IMR-90 (cell line): ENCODE measurements around the gene MIER3. TPM values are rescaled to one million over a fixed set of nuclear protein-coding genes. Genes with fewer than 3 reads are reported as not detected.
A peak's percentile ranks its signal among the peaks of the same experiment; 100 is the strongest.

ENCODE experiments used
- ATAC-seq: fragments of 200-7000 bp; cut with Tn5 transposase; 2 replicates; pipeline ENCODE4 v1.9.1; 2020; ENCODE audit warnings: low read depth, mild to moderate bottlenecking, moderate library complexity
- BruUV-seq: library from RNA; stranded (reverse); fragments of 400-500 nt; replicated peaks from 2 replicates; lab custom pipeline; 2021; lab: Mats Ljungman, UMichigan
- CTCF ChIA-PET: fragments of 300-600 bp; formaldehyde crosslinking; extraction: SDS; loops from one replicate; lab custom pipeline; 2021; ENCODE audit warnings: antibody characterized with exemption; lab: Yijun Ruan, JAX
- POLR2A ChIA-PET: fragments of 300-600 bp; sonication (Branson Sonifier 250); formaldehyde crosslinking; loops from one replicate; lab custom pipeline; 2022; ENCODE audit warnings: antibody characterized with exemption; ENCODE audit not compliant: unreplicated experiment; lab: Charles Lee
- DNase-seq: peaks from one replicate; pipeline ENCODE4 v3.0.0; 2013
- H2AFZ ChIP-seq: replicated peaks from 2 replicates; pipeline ENCODE3; 2013; ENCODE audit warnings: low read length, mild to moderate bottlenecking; ENCODE audit not compliant: poor library complexity
- H2AK5ac ChIP-seq: 2 replicates; pipeline ENCODE4 v1.6.1; 2013; ENCODE audit warnings: low read depth, low read length, inconsistent platforms
- H2AK9ac ChIP-seq: replicated peaks from 2 replicates; pipeline ENCODE3; 2013; ENCODE audit warnings: mild to moderate bottlenecking, low read depth, low read length, moderate library complexity; ENCODE audit not compliant: poor library complexity
- H2BK120ac ChIP-seq: 2 replicates; pipeline ENCODE4 v1.6.1; 2013; ENCODE audit warnings: low read depth, low read length, inconsistent platforms
- H2BK15ac ChIP-seq: 3 replicates; pipeline ENCODE4 v1.6.1; 2013; ENCODE audit warnings: low read depth, low read length, inconsistent platforms
- H2BK20ac ChIP-seq: 2 replicates; pipeline ENCODE4 v1.6.1; 2013; ENCODE audit warnings: low read depth, mild to moderate bottlenecking, inconsistent platforms, low read length, moderate library complexity
- H2BK5ac ChIP-seq: 2 replicates; pipeline ENCODE4 v1.6.1; 2013; ENCODE audit warnings: mild to moderate bottlenecking, low read depth, low read length, inconsistent platforms; ENCODE audit not compliant: poor library complexity, severe bottlenecking
- H3K14ac ChIP-seq: replicated peaks from 2 replicates; pipeline ENCODE4 v1.6.1; 2013; ENCODE audit warnings: low read depth, low read length, inconsistent platforms
- H3K18ac ChIP-seq: 2 replicates; pipeline ENCODE4 v1.6.1; 2013; ENCODE audit warnings: low read depth, low read length, control low read depth
- H3K23ac ChIP-seq: 2 replicates; pipeline ENCODE4 v1.6.1; 2013; ENCODE audit warnings: low read depth, low read length, inconsistent platforms
- H3K27ac ChIP-seq: 2 replicates; pipeline ENCODE4 v1.5.1; 2013; ENCODE audit warnings: mild to moderate bottlenecking, control low read depth, low read length; ENCODE audit not compliant: insufficient read depth
- H3K27me3 ChIP-seq: 2 replicates; pipeline ENCODE4 v1.6.1; 2013; ENCODE audit warnings: low read length; ENCODE audit not compliant: control insufficient read depth, insufficient read depth
- H3K36me3 ChIP-seq: 2 replicates; pipeline ENCODE4 v1.6.1; 2013; ENCODE audit warnings: low read length, mixed read lengths; ENCODE audit not compliant: control insufficient read depth, insufficient read depth
- H3K4ac ChIP-seq: 2 replicates; pipeline ENCODE4 v1.6.1; 2013; ENCODE audit warnings: low read depth, low read length, inconsistent platforms
- H3K4me1 ChIP-seq: 2 replicates; pipeline ENCODE4 v1.6.1; 2013; ENCODE audit warnings: low read length, mixed read lengths; ENCODE audit not compliant: control insufficient read depth, insufficient read depth
- H3K4me2 ChIP-seq: 2 replicates; pipeline ENCODE4 v1.6.1; 2013; ENCODE audit warnings: low read depth, mild to moderate bottlenecking, control low read depth, low read length, moderate library complexity
- H3K4me3 ChIP-seq: 2 replicates; pipeline ENCODE4 v1.5.1; 2013; ENCODE audit warnings: low read depth, mild to moderate bottlenecking, control low read depth, low read length, moderate library complexity; ENCODE audit not compliant: insufficient read depth
- H3K56ac ChIP-seq: 2 replicates; pipeline ENCODE4 v1.6.1; 2013; ENCODE audit warnings: low read length, inconsistent platforms; ENCODE audit not compliant: insufficient read depth; ENCODE audit errors: extremely low read depth
- H3K79me1 ChIP-seq, 2 experiments: 2 replicates each; pipeline ENCODE4 v1.6.1; 2013; ENCODE audit warnings: low read length in 2 of 2, inconsistent platforms in 1 of 2, low read depth in 1 of 2
- H3K9ac ChIP-seq: 2 replicates; pipeline ENCODE4 v1.6.1; 2013; ENCODE audit warnings: low read depth, low read length, control low read depth
- H3K9me1 ChIP-seq: 2 replicates; pipeline ENCODE4 v1.6.1; 2013; ENCODE audit warnings: low read length, inconsistent platforms; ENCODE audit not compliant: insufficient read depth
- H3K9me3 ChIP-seq: 2 replicates; pipeline ENCODE4 v1.6.1; 2013; ENCODE audit warnings: low read length; ENCODE audit not compliant: control insufficient read depth, insufficient read depth
- H4K20me1 ChIP-seq: 2 replicates; pipeline ENCODE4 v1.6.1; 2013; ENCODE audit warnings: low read length, inconsistent platforms; ENCODE audit not compliant: insufficient read depth
- H4K5ac ChIP-seq: 2 replicates; pipeline ENCODE4 v1.6.1; 2013; ENCODE audit warnings: mild to moderate bottlenecking, low read depth, low read length, control low read depth
- H4K8ac ChIP-seq, 2 experiments: 2 replicates each; pipeline ENCODE4 v1.6.1; 2013; ENCODE audit warnings: low read depth in 2 of 2, low read length in 2 of 2, control low read depth in 1 of 2, inconsistent platforms in 1 of 2
- H4K91ac ChIP-seq: 2 replicates; pipeline ENCODE4 v1.6.1; 2013; ENCODE audit warnings: low read depth, low read length, inconsistent platforms; ENCODE audit not compliant: insufficient read depth
- BHLHE40 ChIP-seq: fragments of 150-350 bp; IDR thresholded peaks from 2 replicates; pipeline ENCODE4 v1.6.1; 2016; ENCODE audit warnings: mild to moderate bottlenecking, low read depth, low read length
- CHD1 ChIP-seq: IDR thresholded peaks from 2 replicates; pipeline ENCODE4 v1.6.1; 2012; ENCODE audit warnings: low read depth, low read length, improper control_type of control experiment
- CTCF ChIP-seq: conservative IDR thresholded peaks from 2 replicates; pipeline ENCODE4 v1.5.1; 2012; ENCODE audit warnings: mild to moderate bottlenecking, low read depth, low read length, improper control_type of control experiment
- ELK1 ChIP-seq: fragments of 150-350 bp; IDR thresholded peaks from 2 replicates; pipeline ENCODE4 v1.6.1; 2016; ENCODE audit warnings: low read depth, mild to moderate bottlenecking, low read length, moderate library complexity, borderline replicate concordance
- FOS ChIP-seq: fragments of 150-350 bp; IDR thresholded peaks from 2 replicates; pipeline ENCODE4 v1.6.1; 2016; ENCODE audit warnings: low read depth, low read length
- MAFK ChIP-seq: IDR thresholded peaks from 2 replicates; pipeline ENCODE4 v1.6.1; 2012; ENCODE audit warnings: low read depth, low read length, improper control_type of control experiment
- MXI1 ChIP-seq: IDR thresholded peaks from 2 replicates; pipeline ENCODE4 v1.6.1; 2012; ENCODE audit warnings: low read depth, mild to moderate bottlenecking, low read length, moderate library complexity, borderline replicate concordance
- NFE2L2 ChIP-seq: fragments of 150-350 bp; IDR thresholded peaks from 2 replicates; pipeline ENCODE4 v1.6.1; 2016; ENCODE audit warnings: low read depth, mild to moderate bottlenecking, low read length
- POLR2A ChIP-seq: IDR thresholded peaks from 2 replicates; pipeline ENCODE4 v1.6.1; 2012; ENCODE audit warnings: mild to moderate bottlenecking, low read depth, low read length
- RAD21 ChIP-seq: IDR thresholded peaks from 2 replicates; pipeline ENCODE4 v1.6.1; 2012; ENCODE audit warnings: low read length, improper control_type of control experiment
- RFX5 ChIP-seq: IDR thresholded peaks from 2 replicates; pipeline ENCODE4 v1.8.0; 2012; ENCODE audit warnings: low read depth, mild to moderate bottlenecking, low read length, moderate library complexity
- SMC3 ChIP-seq: fragments of 150-350 bp; IDR thresholded peaks from 2 replicates; pipeline ENCODE4 v1.6.1; 2016; ENCODE audit warnings: low read depth, mild to moderate bottlenecking, antibody characterized with exemption, low read length, moderate library complexity
- USF2 ChIP-seq: fragments of 150-350 bp; IDR thresholded peaks from 2 replicates; pipeline ENCODE4 v1.6.1; 2017; ENCODE audit warnings: mild to moderate bottlenecking, antibody characterized with exemption, low read length, low read depth
- WGBS, 2 experiments: methylation state at CpG; one replicate each; pipeline versions ENCODE4 v1.1.5 to v1.1.7; 2013; ENCODE audit warnings: missing lambda C conversion rate in 2 of 2; ENCODE audit not compliant: insufficient read length in 1 of 2; ENCODE audit errors: extremely low coverage in 2 of 2; 5-methylcytosine and 5-hydroxymethylcytosine counted together
- dilution Hi-C: fragments of 300-500 bp; cut with HindIII; formaldehyde crosslinking; loops from one replicate; pipeline ENCODE4 v1.14.3; 2018; ENCODE audit warnings: low sequenced_read_pairs; ENCODE audit not compliant: unreplicated experiment
- in situ Hi-C: fragments of 300-500 bp; cut with MboI; formaldehyde crosslinking; loops from 3 replicates; pipeline ENCODE4 v1.14.3; 2019; ENCODE audit warnings: low sequenced_read_pairs, inconsistent platforms, mixed read lengths
- intact Hi-C: fragments of 100-400 bp; cut with micrococcal nuclease; formaldehyde crosslinking; loops from 2 replicates; pipeline ENCODE4 v1.10.0; 2022
- polyA plus RNA-seq, 3 experiments: library from polyadenylated mRNA; depleted of rRNA; stranded (reverse); fragments of >200 nt; gene quantifications; 2 replicates each; pipeline ENCODE4 v1.2.3, GENCODE V29; 2012; ENCODE audit warnings: low replicate concordance in 1 of 3
- total RNA-seq: library from RNA; depleted of rRNA; stranded (reverse); fragments of >200 nt; gene quantifications from 2 replicates; pipeline ENCODE4 v1.2.3, GENCODE V29; 2012

The MIER3 gene
- total and polyA plus RNA-seq, 2 of the 4 experiments (the other 2 are of a cell fraction) = 6.4 to 22.9 TPM

GRCh38 chr5:56951126-56951945 is 587 bp downstream of the MIER3 start:
- H2AK5ac ChIP-seq = no peak overlapping the region
- peak overlapping the region; percentile 90 for H2AFZ ChIP-seq
- intact Hi-C loops (loop anchor here (5.0 kb wide), 2 partner anchors 186 to 1511 kb away; partner anchors contain the start of gene PLK2), in situ Hi-C loops (no loop called here), dilution Hi-C loops (no loop called here)
- H2BK15ac ChIP-seq = no peak overlapping the region
- 0 out of 2 replicates have a peak, but pooled peaks cover 5% of the 10 kb centered on the region for H4K20me1 ChIP-seq
- H3K4ac ChIP-seq = 0 out of 2 replicates have a peak overlapping the region, but pooled peaks have one; percentile 25
- CTCF ChIA-PET = no interaction called here
- H2BK5ac ChIP-seq = peak overlapping the region; percentile 63
- POLR2A ChIA-PET = interaction anchor here (0.6 kb wide), 2 partner anchors 23 to 31 kb away, joined by 3 read pairs; no protein-coding TSS in a partner anchor
- no peak for TF ChIP-seq MAFK
- TF ChIP-seq MXI1 = no peak
- TF ChIP-seq RFX5 = no peak
- no peak for TF ChIP-seq RAD21
- TF ChIP-seq FOS = no peak
- no peak for TF ChIP-seq USF2
- TF ChIP-seq CTCF = no peak
- TF ChIP-seq ELK1 = no peak
- TF ChIP-seq BHLHE40 = no peak
- TF ChIP-seq SMC3 = no peak
- no peak for TF ChIP-seq CHD1
- TF ChIP-seq POLR2A = no peak; the same call in 1 of the 2 replicates
- TF ChIP-seq NFE2L2 = no peak
- H3K27me3 ChIP-seq = peaks cover 6% of the 10 kb centered on the region; the same call in 1 of the 2 replicates
- peak overlapping the region; percentile 67 for H3K9ac ChIP-seq
- H3K4me3 ChIP-seq = peak overlapping the region; percentile 57
- no peaks in the 10 kb centered on the region for H3K9me3 ChIP-seq
- H3K23ac ChIP-seq = peak overlapping the region; percentile 57
- WGBS, 2 experiments = 1% methylated on average over 16 of the region's 85 CpGs; no CpG with 5 or more reads in 1 of the 2 experiments
- peak overlapping the region; percentile 8 for H2AK9ac ChIP-seq
- peaks cover 2% of the 10 kb centered on the region for H3K36me3 ChIP-seq
- no peak overlapping the region; the same call in 1 of the 2 replicates for H3K18ac ChIP-seq
- H3K9me1 ChIP-seq = 0 out of 2 replicates have a peak, but pooled peaks cover 3% of the 10 kb centered on the region
- peaks cover 2% of the 10 kb centered on the region; the same call in 1 of the 2 replicates for H3K4me1 ChIP-seq
- H2BK120ac ChIP-seq = no peak overlapping the region
- H3K4me2 ChIP-seq = peak overlapping the region; percentile 94
- peak overlapping the region; percentile 70 for H3K27ac ChIP-seq
- H4K8ac ChIP-seq = peak overlapping the region in 1 of 2 experiments; percentile 28; a peak in 1 of 4 replicates
- BruUV-seq = no TSS peak
- H3K56ac ChIP-seq = no peak overlapping the region
- DNase-seq (no peak), ATAC-seq (peak; percentile 55)
- H2BK20ac ChIP-seq = no peak overlapping the region
- peaks cover 8 to 16% of the 10 kb centered on the region in 2 experiments for H3K79me1 ChIP-seq
- 0 out of 2 replicates have a peak overlapping the region, but pooled peaks have one; percentile 22 for H3K14ac ChIP-seq
- no peak overlapping the region for H4K91ac ChIP-seq
- no peak overlapping the region for H4K5ac ChIP-seq
